Testis (tissue), 2 donors: ENCODE measurements around the gene NT5C.
A peak's percentile ranks its signal among the peaks of the same experiment; 100 is the strongest.

Experiments
- CTCF ChIP-seq, 3 experiments: fragments of 450-650 bp in 2 of 3; fragments of 200-600 bp in 1 of 3; sonication (generic) in 1 of 3; IDR thresholded peaks; one replicate each; pipeline ENCODE4 v1.5.1; 2016 to 2019; ENCODE audit warnings: antibody characterized with exemption in 3 of 3, mild to moderate bottlenecking in 2 of 3, moderate library complexity in 1 of 3
- POLR2A ChIP-seq: fragments of 450-650 bp; IDR thresholded peaks from one replicate; pipeline ENCODE4 v1.6.1; 2017; ENCODE audit warnings: antibody characterized with exemption, mild to moderate bottlenecking, moderate library complexity

DNA sequence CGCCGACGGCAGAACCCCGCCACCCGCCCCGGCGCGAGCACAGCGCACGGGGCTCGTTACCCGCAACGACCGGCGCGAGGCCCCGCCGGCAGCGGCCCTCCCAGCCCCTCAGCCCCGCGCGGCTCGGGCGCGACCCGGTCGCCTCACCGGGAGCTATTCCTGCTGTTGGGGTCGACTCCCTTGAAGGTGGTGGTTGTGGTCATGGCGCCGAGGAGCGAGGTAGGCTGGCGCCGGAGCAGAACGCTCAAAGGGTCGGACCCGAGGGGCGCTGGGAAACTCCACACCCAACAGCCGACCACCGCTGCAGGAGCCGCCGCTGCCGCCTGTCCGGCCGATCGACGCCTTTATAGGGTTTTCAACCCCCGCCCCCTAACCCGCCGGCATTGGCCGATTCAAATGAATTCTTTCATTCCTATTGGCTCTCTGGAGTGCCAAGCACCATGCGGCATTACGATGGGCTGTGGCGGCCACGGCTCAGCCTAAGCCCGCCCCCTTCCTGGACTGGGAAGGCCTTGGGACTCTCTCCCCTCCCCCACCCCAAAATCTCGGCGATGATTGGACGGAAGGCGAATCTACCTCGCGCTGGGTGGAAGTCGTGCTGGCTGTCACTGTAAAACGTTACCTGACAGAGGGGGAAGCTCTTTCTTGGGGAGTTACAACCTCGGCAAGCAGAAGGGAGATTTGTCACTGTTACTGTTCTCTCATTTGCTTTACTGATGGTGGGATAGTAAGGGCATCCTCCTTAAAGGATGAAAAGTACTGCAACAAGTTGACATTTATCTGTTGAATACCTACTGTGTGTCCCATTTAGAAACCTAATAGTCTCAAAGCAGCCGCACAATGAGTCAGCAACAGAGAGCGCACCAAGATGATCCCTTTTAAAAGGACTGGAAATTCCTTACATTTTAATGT, 22.9 kb upstream of the NT5C start, which contains the start of gene JPT1:
- TF ChIP-seq CTCF (IDR thresholded peaks at IDR 0.05) (peak in 1 of 3 experiments; percentile 11), POLR2A (peak; percentile 95)
